CD4-positive, alpha-beta T cell treated with Interleukin-4 for 4 hours (primary cell): Measurements from ENCODE around the gene MGMT.

Experiments
- DNase-seq: peaks from one replicate; pipeline ENCODE4 v3.0.0-alpha.2; 2020

The MGMT gene

GRCh38 chr10:129602938-129603535 is 136.0 kb downstream of the MGMT start:
- no peak for DNase-seq

DNA sequence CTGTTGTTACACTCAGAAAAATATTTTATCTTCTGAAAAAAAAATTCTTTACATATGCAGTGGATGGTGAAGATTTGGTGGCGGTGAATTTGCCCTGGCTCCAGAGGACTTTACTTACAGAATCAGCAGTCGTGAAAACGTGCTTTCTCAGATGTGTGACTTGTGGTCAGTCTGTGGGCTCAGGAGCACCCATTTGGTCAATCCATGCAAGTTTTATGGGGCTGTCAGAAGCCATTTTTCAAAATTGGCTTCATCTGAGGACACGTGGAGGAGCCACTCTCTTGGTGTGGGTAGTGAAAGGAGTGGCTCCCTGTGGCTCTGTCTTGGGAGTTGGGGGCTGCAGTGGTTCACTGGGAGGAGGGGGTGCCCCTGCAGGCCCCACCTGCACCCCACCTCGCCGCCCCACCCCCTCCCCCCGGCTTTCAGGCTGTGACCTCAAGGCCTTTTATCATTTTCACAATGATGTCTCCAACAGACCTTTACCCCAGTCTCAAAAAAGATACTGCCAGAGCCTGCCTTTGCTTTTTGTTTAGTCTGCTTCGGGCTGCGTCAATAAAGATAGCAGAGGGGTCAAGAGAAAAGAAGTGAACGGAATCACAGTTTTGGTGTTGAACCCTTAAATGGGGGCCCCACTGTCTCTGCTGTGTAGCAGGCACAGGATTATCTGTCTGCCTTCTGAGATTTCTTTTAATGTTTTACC is 137.4 kb downstream of the MGMT start:
- no peak for DNase-seq

- no peak for DNase-seq
Observed at GRCh38 chr10:129605266-129605985, 138.4 kb downstream of the MGMT start.

DNA sequence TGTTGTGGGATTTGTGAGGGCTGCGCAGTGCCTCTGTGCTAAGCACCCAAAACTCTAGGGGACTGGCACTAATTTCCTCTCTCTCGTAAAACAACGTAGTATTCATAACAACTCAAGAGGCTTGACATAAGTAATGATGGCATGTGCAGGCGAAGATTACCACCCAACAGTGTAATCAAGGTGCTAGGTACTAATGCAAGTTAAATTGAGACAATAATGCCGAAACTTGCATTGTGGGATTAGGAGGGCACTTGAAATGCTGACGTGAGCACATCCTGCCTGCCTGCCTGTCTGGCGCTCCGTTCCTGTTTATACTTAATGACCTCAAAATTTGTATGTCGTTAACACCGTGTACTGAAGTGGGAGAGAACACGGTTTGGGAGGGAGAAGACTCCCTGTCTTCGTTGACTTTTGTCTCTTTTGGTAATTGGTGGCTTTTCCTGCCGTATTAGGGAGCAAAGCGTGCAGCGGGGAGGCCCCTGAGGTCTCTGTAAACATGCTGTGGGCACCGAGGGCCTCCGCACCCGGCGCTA is 139.0 kb downstream of the MGMT start:
- DNase-seq, result no peak

DNA sequence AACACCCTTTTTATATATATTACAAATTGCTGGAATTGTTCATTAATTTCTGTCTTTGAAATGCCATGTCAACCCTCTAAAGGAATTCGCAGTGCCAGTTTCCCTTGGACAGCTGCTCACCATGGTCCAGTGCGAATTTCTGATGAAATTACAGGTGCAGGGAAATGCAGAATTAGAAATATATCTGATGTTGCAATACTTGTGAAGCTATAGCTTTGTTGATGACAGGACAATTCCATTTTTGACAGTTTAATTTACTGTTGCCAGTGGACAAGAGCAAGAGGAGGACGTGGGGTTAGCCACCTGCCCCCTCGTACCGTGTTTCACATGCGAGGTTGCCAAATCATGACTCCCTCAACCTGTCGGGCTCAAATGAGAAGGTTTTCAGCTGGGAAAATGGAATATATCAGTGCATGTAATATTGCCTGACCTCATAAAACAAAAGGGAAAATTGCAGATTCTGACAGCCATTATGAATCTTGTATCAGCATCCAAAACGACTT is 140.6 kb downstream of the MGMT start:
- no peak for DNase-seq

DNA sequence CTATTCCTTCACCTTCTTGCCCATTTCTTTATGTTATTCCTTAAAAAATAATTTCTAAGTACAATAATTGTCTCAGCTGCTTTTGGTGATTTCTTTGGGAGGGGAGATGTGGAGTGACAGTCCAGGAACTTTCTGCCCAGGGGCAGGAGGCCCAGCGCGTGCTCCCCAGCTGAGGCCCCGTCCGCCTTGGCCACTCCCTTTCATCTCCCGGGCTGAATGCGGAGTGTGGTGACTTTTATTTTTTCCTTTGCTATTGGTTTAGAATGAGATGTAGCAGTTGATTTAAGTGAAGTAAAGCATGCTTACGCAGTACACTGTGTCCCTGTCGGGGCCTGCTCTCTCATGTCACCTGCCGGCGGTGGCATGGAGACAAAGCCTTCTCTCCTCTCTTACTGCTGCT is 141.6 kb downstream of the MGMT start:
- no peak for DNase-seq

- DNase-seq, result no peak
Observed at GRCh38 chr10:129609551-129609950, 142.5 kb downstream of the MGMT start.

DNA sequence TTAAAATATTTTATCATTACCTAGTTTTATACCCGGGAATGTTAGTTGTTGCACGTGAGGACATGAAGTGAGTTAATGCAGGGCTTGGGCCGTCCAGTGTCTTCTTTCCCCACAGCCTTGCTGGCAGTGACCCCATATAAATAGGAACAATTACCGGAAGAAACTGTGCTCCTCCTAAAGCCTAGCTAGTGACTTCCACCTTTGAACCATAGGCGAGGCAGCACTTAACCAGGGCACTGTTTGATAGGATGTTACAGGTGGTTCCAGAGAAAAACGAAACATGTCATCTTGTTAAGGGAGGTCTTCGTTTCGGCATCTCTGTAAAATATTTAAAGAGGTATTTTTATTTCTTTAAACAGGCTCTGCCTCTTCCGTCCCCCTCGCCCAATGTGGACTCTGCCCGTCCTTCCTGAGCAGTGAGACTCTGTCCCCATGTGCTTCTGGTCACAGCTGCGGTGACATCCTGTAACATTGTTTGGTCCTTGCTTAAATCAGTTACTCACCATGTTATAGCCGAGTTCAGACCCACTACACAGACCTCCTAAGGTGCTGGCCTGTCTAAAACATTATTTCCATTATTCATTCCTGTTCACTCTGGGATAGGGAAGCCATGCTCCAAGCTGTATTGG is 145.6 kb downstream of the MGMT start:
- DNase-seq, result no peak

GRCh38 chr10:129613377-129613980 is 146.4 kb downstream of the MGMT start:
- no peak for DNase-seq

DNA sequence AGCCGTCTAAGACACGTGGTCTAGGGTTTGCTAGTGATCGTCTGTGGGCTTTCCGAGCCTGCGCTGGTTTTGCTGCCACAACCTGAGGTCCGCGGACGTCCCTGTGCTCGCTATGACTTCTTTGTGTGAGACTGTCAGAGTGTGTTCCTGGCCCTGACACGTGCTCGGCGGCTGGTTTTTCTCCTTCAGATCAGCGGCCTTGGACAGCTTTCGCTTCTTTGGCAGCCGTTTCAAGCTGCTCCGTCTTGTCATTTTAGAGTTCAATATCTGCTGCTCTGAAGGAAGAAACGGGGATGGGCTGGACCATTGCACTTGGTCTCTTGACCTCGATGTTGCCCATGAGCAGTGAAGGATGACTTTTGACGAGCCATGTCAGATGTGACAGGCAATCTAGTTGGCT is 147.3 kb downstream of the MGMT start:
- no peak for DNase-seq

- DNase-seq, result no peak
Observed at GRCh38 chr10:129615381-129615780, 148.3 kb downstream of the MGMT start.

DNA sequence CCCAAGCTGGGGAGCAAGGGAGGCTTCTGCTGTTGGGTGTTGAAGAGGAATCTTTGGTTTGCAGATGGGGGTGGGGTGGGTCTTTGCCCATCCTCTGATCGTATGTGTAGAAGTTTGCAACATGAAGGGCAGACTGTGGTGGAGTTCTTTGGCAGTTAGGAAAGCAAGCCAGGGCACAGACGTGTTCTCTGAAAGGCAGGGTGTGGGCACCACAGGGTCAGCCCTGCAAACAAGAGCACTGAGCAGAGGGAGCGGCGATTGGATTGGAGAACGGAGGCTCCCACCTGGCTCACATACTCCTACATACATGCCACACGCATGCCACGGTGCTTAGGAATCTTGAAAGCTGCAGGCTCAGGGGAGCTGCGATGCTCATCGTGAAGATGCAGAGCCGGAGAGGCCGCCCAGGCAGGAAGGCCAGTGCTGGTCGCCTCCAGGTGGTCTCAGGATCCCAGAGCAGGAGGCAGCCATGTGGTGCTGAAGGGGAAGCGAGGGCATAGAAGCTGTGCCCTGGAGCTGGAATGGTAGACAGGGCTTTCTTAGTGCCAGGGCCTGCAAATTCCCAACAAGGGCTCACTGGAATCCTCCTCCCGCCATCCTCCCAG is 149.0 kb downstream of the MGMT start:
- no peak for DNase-seq

GRCh38 chr10:129617768-129618167 is 150.7 kb downstream of the MGMT start:
- no peak for DNase-seq

DNA sequence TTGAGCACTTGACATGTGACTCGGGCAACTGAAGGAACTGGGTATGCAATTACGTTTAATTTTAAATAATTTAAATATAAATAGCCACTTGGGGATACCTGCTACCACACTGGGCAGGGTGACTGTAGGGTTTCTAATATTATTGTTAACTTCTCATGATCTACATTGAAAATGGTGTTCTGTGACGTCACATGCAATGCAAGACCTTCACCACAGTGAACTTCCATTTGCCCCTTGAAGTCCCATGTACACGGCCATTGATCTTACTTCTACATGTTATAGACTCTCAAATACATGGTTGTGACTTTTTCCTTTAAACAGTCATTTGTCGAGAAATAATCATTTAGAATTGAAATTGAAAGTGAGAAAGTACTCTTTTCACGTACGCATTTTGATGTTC is 154.0 kb downstream of the MGMT start:
- no peak for DNase-seq

- DNase-seq, result no peak
Observed at GRCh38 chr10:129621693-129622092, 154.7 kb downstream of the MGMT start.

GRCh38 chr10:129622291-129622690 is 155.2 kb downstream of the MGMT start:
- DNase-seq, result no peak

GRCh38 chr10:129622736-129623135 is 155.7 kb downstream of the MGMT start:
- no peak for DNase-seq

DNA sequence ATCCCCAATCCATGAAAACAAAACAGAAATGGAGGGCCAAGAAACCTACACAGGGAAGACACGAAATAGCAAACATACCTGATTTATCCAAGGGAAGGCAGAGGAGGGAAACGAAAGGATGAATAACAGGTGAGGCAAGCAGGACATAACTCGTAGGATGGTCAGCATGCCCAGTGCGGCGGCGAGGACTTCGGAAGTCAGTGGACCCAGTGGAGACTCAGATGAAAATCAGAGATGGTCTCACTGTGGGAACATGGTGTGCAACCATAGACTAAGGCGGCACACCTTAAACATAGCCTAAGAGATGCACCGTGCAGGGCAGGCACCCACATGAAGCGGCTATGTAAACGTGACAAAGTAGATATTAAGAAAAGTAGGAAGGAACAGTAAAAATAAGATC is 157.5 kb downstream of the MGMT start:
- no peak for DNase-seq

DNA sequence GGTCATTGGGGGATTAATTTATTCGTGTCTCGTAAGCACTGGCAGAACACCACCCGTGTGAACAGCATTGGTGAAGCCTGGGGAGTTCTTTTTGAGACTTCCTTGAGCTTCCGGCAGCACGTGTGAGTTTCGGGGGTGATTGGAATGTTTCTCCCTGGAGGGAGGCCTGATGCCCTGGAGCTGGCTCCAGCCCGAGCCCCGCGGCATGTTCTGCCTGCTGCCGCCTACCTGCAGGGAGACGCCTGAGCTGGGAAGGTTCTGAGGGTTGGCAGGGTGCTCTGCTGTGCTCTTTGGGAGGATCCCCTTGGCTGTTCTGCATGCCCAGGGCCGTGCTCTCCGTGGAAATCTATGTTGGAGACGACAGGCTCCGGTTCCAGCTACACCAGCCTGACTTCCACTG is 159.3 kb downstream of the MGMT start:
- no peak for DNase-seq

DNA sequence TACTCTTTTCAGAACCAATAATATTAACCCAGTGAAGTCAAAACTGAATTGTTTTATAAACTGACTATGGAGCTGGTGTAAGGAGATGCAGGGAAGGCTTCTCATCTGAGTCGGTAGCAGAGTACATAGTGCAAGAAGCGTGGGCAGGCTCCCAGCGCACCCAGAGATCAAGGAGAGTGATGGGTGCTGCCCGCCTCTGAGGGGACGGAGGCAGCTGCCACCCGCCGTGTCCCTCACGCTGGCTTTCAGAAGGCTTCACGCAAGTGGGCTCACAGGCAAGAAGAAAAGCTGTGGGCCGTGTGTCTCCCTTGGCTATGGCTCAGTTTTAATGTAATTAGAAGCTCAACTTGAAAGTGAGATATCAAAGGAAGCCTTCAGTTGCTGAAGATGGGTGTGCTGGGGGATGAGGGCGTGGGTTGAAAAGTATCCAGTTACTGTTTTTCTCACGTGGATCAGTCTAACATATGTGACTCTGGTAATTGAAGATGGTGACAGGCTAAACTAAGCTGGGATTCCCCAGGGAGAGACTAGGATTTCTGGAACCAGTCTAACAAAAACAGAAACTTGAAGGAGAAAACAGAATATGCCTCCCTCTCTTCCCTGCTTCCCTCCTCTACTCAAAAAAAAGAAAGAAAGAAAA is 159.9 kb downstream of the MGMT start:
- no peak for DNase-seq

GRCh38 chr10:129627442-129627841 is 160.4 kb downstream of the MGMT start:
- DNase-seq, result no peak

GRCh38 chr10:129628823-129629222 is 161.8 kb downstream of the MGMT start:
- no peak for DNase-seq
